ENCODE measurements around the gene KIF9.

GRCh38 chr3:47260605-47261004 is 22.0 kb downstream of the KIF9 start:
- TF ChIP-seq SUZ12 (IDR thresholded peaks at IDR 0.05; ENCODE audit: extremely low read depth, insufficient read depth, insufficient read length) (no peak), YY1 (IDR thresholded peaks at IDR 0.05; ENCODE audit: insufficient read depth, insufficient read length) (no peak), ZNF274 (IDR thresholded peaks at IDR 0.05; ENCODE audit: low read depth, low read length) (no peak)
